OCI-LY7 (cell line): ENCODE data around the gene CLEC4E. TPM values are rescaled to one million over a fixed set of nuclear protein-coding genes. Genes with fewer than 3 reads are reported as not detected.

Source experiments
- BruUV-seq: library from RNA; stranded (reverse); fragments of 400-500 nt; replicated peaks from 2 replicates; lab custom pipeline; 2021; lab: Mats Ljungman, UMichigan
- CTCF ChIA-PET: fragments of 300-600 bp; sonication (Branson Sonifier 250); formaldehyde crosslinking; loops from one replicate; lab custom pipeline; 2022; ENCODE audit warnings: antibody characterized with exemption; ENCODE audit not compliant: unreplicated experiment; lab: Charles Lee
- POLR2A ChIA-PET: fragments of 300-600 bp; sonication (Branson Sonifier 250); formaldehyde crosslinking; loops from one replicate; lab custom pipeline; 2022; ENCODE audit warnings: antibody characterized with exemption; lab: Charles Lee
- DNase-seq: peaks from one replicate; pipeline ENCODE4 v3.0.0-alpha.2; 2015; ENCODE audit warnings: low spot score
- H2AFZ ChIP-seq: fragments of 200-600 bp; sonication (generic), shearing (Covaris generic); 2 replicates; pipeline ENCODE4 v1.6.1; 2014; ENCODE audit warnings: mild to moderate bottlenecking, antibody characterized with exemption, low read length, moderate library complexity
- H3K27ac ChIP-seq: fragments of 200-600 bp; sonication (generic); 2 replicates; pipeline ENCODE4 v1.5.1; 2014; ENCODE audit warnings: mixed run types, low read depth, mild to moderate bottlenecking, moderate library complexity, low read length, inconsistent platforms; ENCODE audit not compliant: poor library complexity, severe bottlenecking
- H3K36me3 ChIP-seq: fragments of 200-600 bp; sonication (generic); 2 replicates; pipeline ENCODE4 v1.6.1; 2014; ENCODE audit warnings: mild to moderate bottlenecking, antibody characterized with exemption, low read length, moderate library complexity, mixed read lengths; ENCODE audit not compliant: insufficient read depth
- H3K4me1 ChIP-seq: fragments of 200-600 bp; sonication (generic); 2 replicates; pipeline ENCODE4 v1.5.1; 2014; ENCODE audit warnings: mild to moderate bottlenecking, low read length; ENCODE audit not compliant: insufficient read depth, poor library complexity, severe bottlenecking
- H3K4me2 ChIP-seq: fragments of 200-600 bp; sonication (generic); 2 replicates; pipeline ENCODE4 v1.6.1; 2014; ENCODE audit warnings: mild to moderate bottlenecking, low read length
- H3K4me3 ChIP-seq: fragments of 200-600 bp; sonication (generic); 2 replicates; pipeline ENCODE4 v1.5.1; 2014; ENCODE audit warnings: mild to moderate bottlenecking, low read depth, low read length; ENCODE audit not compliant: poor library complexity, severe bottlenecking
- H3K79me2 ChIP-seq: fragments of 200-600 bp; sonication (generic); 2 replicates; pipeline ENCODE4 v1.6.1; 2016; ENCODE audit warnings: low read depth, mild to moderate bottlenecking, low read length, moderate library complexity, mixed read lengths; ENCODE audit not compliant: insufficient read depth
- H3K9me2 ChIP-seq: fragments of 200-600 bp; sonication (generic); 2 replicates; pipeline ENCODE4 v1.6.1; 2016; ENCODE audit warnings: mild to moderate bottlenecking, low read length, mixed read lengths; ENCODE audit not compliant: insufficient read depth
- H3K9me3 ChIP-seq: fragments of 200-600 bp; sonication (generic); 2 replicates; pipeline ENCODE4 v1.6.1; 2014; ENCODE audit warnings: mild to moderate bottlenecking, mixed run types, low read length, mixed read lengths
- H4K20me1 ChIP-seq: fragments of 200-600 bp; sonication (generic); 2 replicates; pipeline ENCODE4 v1.6.1; 2014; ENCODE audit warnings: mild to moderate bottlenecking, antibody characterized with exemption, low read length, moderate library complexity, mixed read lengths; ENCODE audit not compliant: insufficient read depth
- EZH2phosphoT487 ChIP-seq: fragments of 200-600 bp; sonication (generic); IDR thresholded peaks from 2 replicates; pipeline ENCODE4 v1.6.1; 2018; ENCODE audit warnings: low read depth, borderline replicate concordance, mild to moderate bottlenecking, mixed run types, antibody characterized with exemption, low read length, moderate library complexity, mixed read lengths
- intact Hi-C: fragments of 100-400 bp; cut with micrococcal nuclease; formaldehyde crosslinking; loops from one replicate; pipeline ENCODE4 v1.10.0; 2022; ENCODE audit not compliant: unreplicated experiment
- total RNA-seq, 2 experiments: library from RNA; depleted of rRNA in 1 of 2; stranded (reverse); fragments of >200 nt in 1 of 2; shearing (Covaris generic) in 1 of 2; gene quantifications; 2 replicates each; pipeline ENCODE4 v1.2.3, GENCODE V29; 2014 to 2022
- TF ChIP-seq, protein P1 (sequence below): fragments of 200-600 bp; sonication (generic); conservative IDR thresholded peaks from 2 replicates; pipeline ENCODE4 v1.5.1; 2014; ENCODE audit warnings: mild to moderate bottlenecking, antibody characterized with exemption, low read length, moderate library complexity, mixed read lengths

Gene CLEC4E
- total RNA-seq, 2 experiments from 2014 or later, result not detected

DNA sequence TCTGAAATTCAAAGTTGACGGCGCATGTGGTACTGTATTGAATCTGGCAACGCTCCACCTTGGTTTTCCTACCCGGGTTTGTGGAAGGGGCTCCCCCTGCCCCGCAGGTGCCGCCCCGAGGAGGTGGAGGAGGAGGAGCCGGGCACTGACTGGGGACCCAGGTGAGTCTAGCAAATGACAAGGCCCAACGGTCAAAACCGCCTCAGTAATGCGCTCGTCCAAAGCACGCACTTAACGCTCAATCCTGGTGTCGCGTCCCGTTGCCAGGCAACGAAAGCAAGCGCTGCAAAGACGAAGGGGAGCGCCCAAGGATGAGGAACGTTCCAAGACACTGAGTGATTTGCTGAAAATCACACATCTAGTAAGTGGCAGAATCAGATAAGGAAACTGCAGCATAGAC is 24.0 kb upstream of the CLEC4E start:
- TF ChIP-seq, protein P1, sequence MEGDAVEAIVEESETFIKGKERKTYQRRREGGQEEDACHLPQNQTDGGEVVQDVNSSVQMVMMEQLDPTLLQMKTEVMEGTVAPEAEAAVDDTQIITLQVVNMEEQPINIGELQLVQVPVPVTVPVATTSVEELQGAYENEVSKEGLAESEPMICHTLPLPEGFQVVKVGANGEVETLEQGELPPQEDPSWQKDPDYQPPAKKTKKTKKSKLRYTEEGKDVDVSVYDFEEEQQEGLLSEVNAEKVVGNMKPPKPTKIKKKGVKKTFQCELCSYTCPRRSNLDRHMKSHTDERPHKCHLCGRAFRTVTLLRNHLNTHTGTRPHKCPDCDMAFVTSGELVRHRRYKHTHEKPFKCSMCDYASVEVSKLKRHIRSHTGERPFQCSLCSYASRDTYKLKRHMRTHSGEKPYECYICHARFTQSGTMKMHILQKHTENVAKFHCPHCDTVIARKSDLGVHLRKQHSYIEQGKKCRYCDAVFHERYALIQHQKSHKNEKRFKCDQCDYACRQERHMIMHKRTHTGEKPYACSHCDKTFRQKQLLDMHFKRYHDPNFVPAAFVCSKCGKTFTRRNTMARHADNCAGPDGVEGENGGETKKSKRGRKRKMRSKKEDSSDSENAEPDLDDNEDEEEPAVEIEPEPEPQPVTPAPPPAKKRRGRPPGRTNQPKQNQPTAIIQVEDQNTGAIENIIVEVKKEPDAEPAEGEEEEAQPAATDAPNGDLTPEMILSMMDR, result no peak
- TF ChIP-seq EZH2phosphoT487, result no peak
- no peak overlapping the region for H3K27ac ChIP-seq
- H3K9me3 ChIP-seq, result peaks cover 47% of the 10 kb centered on the region
- no peaks in the 10 kb centered on the region for H4K20me1 ChIP-seq
- no peak for DNase-seq
- intact Hi-C loops, result no loop called here
- no peak overlapping the region for H2AFZ ChIP-seq
- no peak overlapping the region for H3K4me2 ChIP-seq
- BruUV-seq, result no TSS peak
- H3K4me1 ChIP-seq, result no peaks in the 10 kb centered on the region
- H3K9me2 ChIP-seq, result no peaks in the 10 kb centered on the region
- ChIA-PET CTCF (no interaction called here), POLR2A (no interaction called here)
- H3K79me2 ChIP-seq, result no peaks in the 10 kb centered on the region
- no peaks in the 10 kb centered on the region; the same call in 1 of the 2 replicates for H3K36me3 ChIP-seq
- no peak overlapping the region for H3K4me3 ChIP-seq

DNA sequence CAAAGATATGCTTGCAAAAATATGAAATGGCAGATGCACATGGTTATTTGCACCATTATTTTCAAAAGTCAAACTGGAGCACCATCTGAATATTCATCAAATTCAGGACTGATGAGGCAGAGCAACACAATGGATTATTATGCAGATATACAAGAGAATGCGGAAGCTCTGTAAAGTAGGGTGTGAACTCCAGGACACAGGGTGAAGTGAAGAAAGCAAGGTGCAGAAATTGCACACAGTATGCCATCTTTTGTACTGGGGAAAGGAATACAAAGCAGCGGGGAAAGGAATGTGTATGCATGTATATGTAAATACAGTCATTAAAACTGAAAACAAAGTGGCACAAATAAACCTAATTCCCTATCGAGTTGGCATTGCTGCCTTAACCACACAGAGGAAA is 22.7 kb upstream of the CLEC4E start:
- H3K27ac ChIP-seq, result no peak overlapping the region
- no peaks in the 10 kb centered on the region for H3K79me2 ChIP-seq
- H3K9me3 ChIP-seq, result peaks cover 47% of the 10 kb centered on the region
- H3K4me2 ChIP-seq, result no peak overlapping the region
- DNase-seq, result no peak
- POLR2A ChIA-PET, result interaction anchor here (0.7 to 2.1 kb wide), 2 partner anchors 47 to 50 kb away, joined by 3 to 10 read pairs; partner anchors contain the start of gene AICDA
- intact Hi-C loops, result no loop called here
- no peaks in the 10 kb centered on the region for H4K20me1 ChIP-seq
- no peaks in the 10 kb centered on the region for H3K9me2 ChIP-seq
- CTCF ChIA-PET, result interaction anchor here (0.8 kb wide), 1 partner anchor 14 kb away, joined by 4 read pairs; no protein-coding TSS in a partner anchor
- TF ChIP-seq EZH2phosphoT487, result no peak
- TF ChIP-seq, protein P1, result no peak
- no peaks in the 10 kb centered on the region for H3K4me1 ChIP-seq
- H2AFZ ChIP-seq, result no peak overlapping the region
- no peaks in the 10 kb centered on the region; the same call in 1 of the 2 replicates for H3K36me3 ChIP-seq
- BruUV-seq, result no TSS peak
- H3K4me3 ChIP-seq, result no peak overlapping the region

DNA sequence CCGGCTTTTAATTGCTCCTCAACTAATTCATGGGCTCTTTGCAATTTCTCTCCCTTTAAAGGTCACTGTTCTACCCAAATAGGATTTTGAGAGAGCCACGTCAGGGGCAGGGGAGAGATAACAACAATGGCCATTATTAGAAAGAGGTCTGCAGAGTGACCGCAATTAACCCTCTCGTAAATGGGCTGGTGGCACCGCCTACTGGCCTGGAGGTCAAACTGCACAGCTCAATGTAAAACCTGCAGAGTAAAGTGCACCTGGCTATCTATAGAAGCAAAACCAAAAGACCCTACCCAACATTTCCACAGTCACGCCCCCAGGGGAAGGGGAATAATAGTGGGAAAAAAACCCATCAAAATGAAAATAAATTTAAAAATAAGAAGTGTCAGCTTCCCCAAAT is 21.6 kb upstream of the CLEC4E start:
- Histone ChIP-seq H3K4me1 (no peaks in the 10 kb centered on the region), H3K4me2 (no peak overlapping the region), H3K9me2 (no peaks in the 10 kb centered on the region), H3K9me3 (peaks cover 39% of the 10 kb centered on the region), H3K27ac (no peak overlapping the region), H3K36me3 (no peaks in the 10 kb centered on the region; the same call in 1 of the 2 replicates), H2AFZ (no peak overlapping the region), H3K79me2 (no peaks in the 10 kb centered on the region), H3K4me3 (no peak overlapping the region), H4K20me1 (no peaks in the 10 kb centered on the region)
- ChIA-PET POLR2A (interaction anchor here (1.0 to 2.1 kb wide), 2 partner anchors 15 to 48 kb away, joined by 3 to 10 read pairs; no protein-coding TSS in a partner anchor), CTCF (interaction anchor here (0.6 kb wide), 1 partner anchor 350 kb away, joined by 3 read pairs; no protein-coding TSS in a partner anchor)
- no peak for DNase-seq
- TF ChIP-seq EZH2phosphoT487, result no peak
- TF ChIP-seq, protein P1, result peak; percentile 69
- intact Hi-C loops, result no loop called here
- BruUV-seq, result no TSS peak
